ENCODE measurements around the gene SOS1. TPM values are rescaled to one million over a fixed set of nuclear protein-coding genes. Genes with fewer than 3 reads are reported as not detected.

SOS1 gene
- total RNA-seq, 1 experiment from 2014 or later, result 28.7 TPM

DNA sequence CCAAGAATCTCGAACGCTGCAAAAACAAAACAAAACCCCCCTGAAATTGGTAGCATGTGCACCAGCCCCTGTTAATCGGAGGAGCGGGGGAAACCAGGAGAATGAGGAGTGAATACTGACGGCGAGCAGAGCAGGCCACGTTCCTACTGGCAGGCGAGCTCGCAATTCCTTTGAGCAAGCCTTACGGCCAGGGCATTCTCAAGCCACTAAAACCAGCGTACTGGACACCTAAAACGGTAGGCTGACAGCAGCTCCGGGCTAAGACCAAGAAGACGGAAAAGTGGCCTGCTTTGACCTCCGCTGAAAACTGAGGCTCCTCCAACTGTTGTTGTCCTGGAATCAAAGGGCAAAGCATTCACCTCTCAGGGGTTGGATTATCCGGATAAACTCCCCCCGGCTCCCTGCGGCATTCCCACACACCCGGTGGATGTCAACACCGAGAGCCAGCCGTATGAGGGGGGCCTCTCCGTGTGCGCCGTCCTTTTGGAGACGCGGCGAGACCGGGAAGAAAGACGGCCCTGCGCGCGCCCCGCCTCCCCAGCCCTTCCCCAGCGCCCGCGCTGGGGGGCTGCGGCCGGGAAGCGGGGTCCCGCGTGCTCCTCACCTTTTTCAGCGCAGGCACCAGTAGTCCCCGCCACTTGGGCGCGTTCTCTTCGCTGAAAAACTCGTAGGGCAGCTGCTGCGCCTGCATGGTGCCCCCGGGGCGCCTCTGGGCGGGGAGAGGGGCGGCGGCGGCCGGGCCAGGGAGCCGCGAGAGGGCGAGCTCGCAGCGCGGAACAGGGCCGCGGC lies 925 bp downstream of the SOS1 start:
- Histone ChIP-seq H3K36me3 (ENCODE audit: control insufficient read depth, insufficient read depth, low read length) (no peaks in the 10 kb centered on the region; the same call in 1 of the 2 replicates), H3K9me3 (ENCODE audit: control insufficient read depth, insufficient read depth, low read depth, low read length) (no peaks in the 10 kb centered on the region), H3K27me3 (ENCODE audit: control insufficient read depth, insufficient read depth, low read length) (no peaks in the 10 kb centered on the region), H3K4me1 (ENCODE audit: control insufficient read depth, insufficient read depth, low read length) (peaks cover 26% of the 10 kb centered on the region), H3K4me3 (ENCODE audit: low read depth in 2 of 2, low read length in 2 of 2) (peak overlapping the region; percentile 72 to 90), H3K27ac (ENCODE audit: low read length) (peak overlapping the region; percentile 76)
- no TSS peak for BruUV-seq (replicated peaks)
- CTCF ChIA-PET, result interaction anchor here (1.0 to 2.9 kb wide), 2 partner anchors 108 to 173 kb away, joined by 3 to 11 read pairs; no protein-coding TSS in a partner anchor
- ATAC-seq (peak; percentile 69), DNase-seq (ENCODE audit: low read depth, low spot score) (no peak)
- TF ChIP-seq CTCF (IDR thresholded peaks at IDR 0.05) (peak; percentile 74), REST (IDR thresholded peaks at IDR 0.05; ENCODE audit: insufficient read depth in 1 of 2, low read depth in 2 of 2, low read length in 1 of 2) (no peak)
- in situ Hi-C loops (cut with HindIII; ENCODE audit: low pct_unique_long_range_greater_than_20kb, low sequenced_read_pairs), result no loop called here
- POLR2A ChIA-PET, result no interaction called here
- intact Hi-C loops (cut with micrococcal nuclease; ENCODE audit: unreplicated experiment), result loop anchor here (5.0 kb wide), 1 partner anchor 58 kb away; no protein-coding TSS in a partner anchor

DNA sequence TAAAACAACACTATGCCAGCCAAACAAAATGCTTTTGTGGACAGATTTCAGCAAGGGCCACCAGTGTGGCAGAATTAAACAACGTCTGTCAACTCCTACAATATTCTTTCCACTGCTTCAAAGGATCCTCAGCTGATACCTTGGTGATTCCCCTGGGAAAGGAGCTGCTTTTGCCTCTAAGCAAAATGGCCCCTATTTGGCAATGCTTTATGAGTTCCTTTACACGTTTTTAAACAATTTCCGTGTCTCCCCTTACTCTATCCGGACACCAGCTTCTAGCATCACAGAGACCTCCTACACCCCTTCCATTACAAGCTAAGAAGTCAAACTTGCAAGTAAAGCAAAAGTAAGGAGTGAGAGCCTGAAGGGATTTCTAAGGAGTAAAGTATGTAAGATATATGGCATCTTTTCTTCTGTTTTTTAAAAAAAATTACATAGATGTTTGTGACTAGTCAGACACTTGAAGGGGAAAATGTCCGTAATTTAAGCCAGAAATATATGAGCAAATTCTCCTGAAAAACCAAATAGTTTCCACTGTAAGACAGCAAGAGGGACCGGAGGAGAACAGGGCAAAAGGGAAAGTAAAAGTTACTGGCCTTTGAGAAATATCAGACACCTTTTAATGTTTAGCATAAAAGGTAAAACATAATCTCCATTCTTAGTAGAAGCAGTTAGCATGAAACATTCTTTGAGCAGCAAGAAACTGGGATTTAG lies 1.9 kb downstream of the SOS1 start:
- H3K4me1 ChIP-seq (ENCODE audit: control insufficient read depth, insufficient read depth, low read length), result peaks cover 26% of the 10 kb centered on the region
- no peak for ATAC-seq
- in situ Hi-C loops (cut with HindIII; ENCODE audit: low pct_unique_long_range_greater_than_20kb, low sequenced_read_pairs), result no loop called here
- H3K9me3 ChIP-seq (ENCODE audit: control insufficient read depth, insufficient read depth, low read depth, low read length), result no peaks in the 10 kb centered on the region
- CTCF ChIA-PET, result interaction anchor here (2.9 kb wide), 1 partner anchor 109 kb away, joined by 11 read pairs; no protein-coding TSS in a partner anchor
- H3K4me3 ChIP-seq (ENCODE audit: low read depth in 2 of 2, low read length in 2 of 2), result peak overlapping the region; percentile 72 to 90
- peak overlapping the region; percentile 76 for H3K27ac ChIP-seq (ENCODE audit: low read length)
- H3K27me3 ChIP-seq (ENCODE audit: control insufficient read depth, insufficient read depth, low read length), result no peaks in the 10 kb centered on the region
- BruUV-seq (replicated peaks), result TSS peak; percentile 71
- intact Hi-C loops (cut with micrococcal nuclease; ENCODE audit: unreplicated experiment), result no loop called here
- no peaks in the 10 kb centered on the region; the same call in 1 of the 2 replicates for H3K36me3 ChIP-seq (ENCODE audit: control insufficient read depth, insufficient read depth, low read length)
- POLR2A ChIA-PET, result interaction anchor here (0.6 kb wide), 1 partner anchor 537 kb away, joined by 4 read pairs; no protein-coding TSS in a partner anchor
- DNase-seq (ENCODE audit: low read depth, low spot score), result no peak
- TF ChIP-seq SIN3A (IDR thresholded peaks at IDR 0.05; ENCODE audit: borderline replicate concordance, insufficient read depth, low read depth, low read length) (no peak), TCF7L2 (IDR thresholded peaks at IDR 0.05; ENCODE audit: low read depth, low read length) (no peak), REST (IDR thresholded peaks at IDR 0.05; ENCODE audit: insufficient read depth in 1 of 2, low read depth in 2 of 2, low read length in 1 of 2) (no peak), POLR2AphosphoS5 (IDR thresholded peaks at IDR 0.05; ENCODE audit: low read depth, low read length) (no peak), CTCF (IDR thresholded peaks at IDR 0.05) (no peak)

Measured in Panc1 (cell line).